ENCODE measurements around the gene TET1. TPM values are rescaled to one million over a fixed set of nuclear protein-coding genes. Genes with fewer than 3 reads are reported as not detected.
"Not testable (repeated sequence)": the region's sequence is repeated elsewhere in the genome, so short reads cannot be mapped to it uniquely, and the experiment has no call there.

TET1 gene
- 5.7 TPM for total RNA-seq
- long read RNA-seq, partial matches to known transcripts, result 2 of 3 reads
- long read RNA-seq, other reads (novel, unspliced or antisense), result 1 of 3 reads

DNA sequence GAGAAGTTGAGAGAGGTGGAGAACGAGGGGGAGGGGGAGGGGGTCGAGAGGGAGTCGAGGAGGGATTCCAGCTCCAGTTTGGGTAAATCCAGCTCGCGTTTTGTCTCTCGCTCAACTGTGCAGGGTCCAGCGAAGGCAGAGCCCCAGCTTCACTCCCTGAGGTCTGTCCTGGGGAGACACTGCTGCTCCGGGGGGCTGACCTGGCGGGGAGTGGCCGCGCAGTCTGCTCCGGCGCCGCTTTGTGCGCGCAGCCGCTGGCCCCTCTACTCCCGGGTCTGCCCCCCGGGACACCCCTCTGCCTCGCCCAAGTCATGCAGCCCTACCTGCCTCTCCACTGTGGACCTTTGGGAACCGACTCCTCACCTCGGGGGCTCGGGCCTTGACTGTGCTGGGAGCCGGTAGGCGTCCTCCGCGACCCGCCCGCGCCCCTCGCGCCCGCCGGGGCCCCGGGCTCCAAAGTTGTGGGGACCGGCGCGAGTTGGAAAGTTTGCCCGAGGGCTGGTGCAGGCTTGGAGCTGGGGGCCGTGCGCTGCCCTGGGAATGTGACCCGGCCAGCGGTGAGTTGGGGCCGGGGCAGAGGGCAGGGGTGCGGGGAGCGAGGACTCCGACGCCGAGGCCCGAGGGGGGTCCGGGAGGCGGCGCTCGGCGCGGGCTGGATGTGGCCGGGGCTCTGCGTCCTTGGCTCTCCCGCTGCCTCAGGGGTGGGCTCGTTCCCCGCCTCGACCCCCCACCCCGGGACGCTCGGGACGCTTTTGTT is at the start of gene TET1:
Gene TET1, plus strand, starts transcription at position 152 of the 757 bp plus-strand sequence. CDS start 12,002 bp downstream, outside the sequence.
- DNase-seq (ENCODE audit: low spot score), result no peak

DNA sequence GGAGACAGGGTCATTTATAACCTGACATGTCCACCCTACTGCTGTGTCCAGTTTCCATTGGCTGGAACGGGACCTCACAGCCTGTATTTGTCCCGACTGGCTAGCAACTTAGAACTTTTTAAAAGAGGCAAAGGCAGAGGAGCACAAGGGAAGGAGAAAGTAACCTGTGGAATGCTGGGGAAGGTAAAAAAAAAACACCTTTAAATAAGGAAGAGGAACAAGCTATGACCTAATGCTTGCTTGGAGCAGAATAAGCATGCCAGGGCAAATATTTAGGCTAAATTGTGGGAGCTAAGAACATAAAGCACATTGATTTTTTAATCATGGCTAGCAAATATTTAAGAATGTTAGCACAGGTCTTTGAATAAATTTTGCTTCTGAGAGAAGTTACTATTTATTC is 43.9 kb upstream of the TET1 start:
- DNase-seq (ENCODE audit: low spot score), result not testable (repeated sequence)

DNA sequence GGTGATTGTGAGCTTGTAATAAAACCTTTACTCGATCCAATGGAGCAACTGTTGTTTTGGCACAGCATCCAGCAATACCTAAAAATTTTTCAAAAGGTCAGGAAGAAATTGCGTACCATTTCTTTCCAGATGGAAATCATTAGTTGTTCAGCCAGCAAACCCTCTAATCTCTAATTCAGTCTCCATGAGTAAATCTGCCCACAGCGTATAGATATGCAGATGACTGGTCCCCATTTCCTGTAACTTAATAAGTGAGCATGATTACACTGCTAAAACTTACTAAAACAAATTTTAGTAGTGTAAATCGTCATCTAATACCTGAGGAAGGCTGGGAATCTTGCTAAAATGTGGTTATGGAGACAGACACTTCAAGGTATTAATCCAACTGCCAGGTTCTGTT is 43.4 kb upstream of the TET1 start:
- no peak for DNase-seq (ENCODE audit: low spot score)

DNA sequence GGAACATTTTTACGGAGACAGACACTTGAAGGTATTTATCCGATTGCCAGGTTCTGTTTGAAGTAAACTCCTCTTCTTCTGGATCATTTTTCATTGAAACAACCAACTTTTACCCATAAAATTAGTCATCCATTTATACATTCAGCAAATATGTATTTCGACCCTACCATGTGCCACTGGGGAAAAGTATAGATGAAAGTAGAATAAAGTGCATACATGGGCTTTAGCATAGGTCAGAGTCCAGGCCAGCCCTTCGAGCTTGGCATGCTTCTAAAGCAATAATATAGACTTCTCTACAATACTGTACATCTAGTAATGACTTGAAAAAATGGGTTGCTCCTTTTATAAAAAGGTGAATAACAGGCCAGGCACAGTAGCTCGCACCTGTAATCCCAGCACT is 42.9 kb upstream of the TET1 start:
- no peak for DNase-seq (ENCODE audit: low spot score)

GRCh38 chr10:68518609-68519008 is 41.5 kb upstream of the TET1 start:
- not testable (repeated sequence) for DNase-seq (ENCODE audit: low spot score)

DNA sequence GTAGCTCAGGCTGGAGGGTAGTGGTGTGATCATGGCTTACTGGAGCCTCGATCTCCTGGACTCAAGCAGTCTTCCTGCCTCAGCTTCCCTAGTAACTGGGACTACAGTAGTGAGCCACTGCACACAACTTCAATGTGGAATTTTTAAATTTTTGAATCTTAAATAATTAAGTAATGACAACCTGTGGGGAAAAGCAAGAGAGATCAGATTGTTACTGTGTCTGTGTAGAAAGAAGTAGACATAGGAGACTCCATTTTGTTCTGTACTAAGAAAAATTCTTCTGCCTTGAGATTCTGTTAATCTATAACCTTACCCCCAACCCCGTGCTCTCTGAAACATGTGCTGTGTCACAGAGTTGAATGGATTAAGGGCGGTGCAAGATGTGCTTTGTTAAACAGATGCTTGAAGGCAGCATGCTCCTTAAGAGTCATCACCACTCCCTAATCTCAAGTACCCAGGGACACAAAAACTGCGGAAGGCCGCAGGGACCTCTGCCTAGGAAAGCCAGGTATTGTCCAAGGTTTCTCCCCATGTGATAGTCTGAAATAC is 34.6 kb upstream of the TET1 start:
- DNase-seq (ENCODE audit: low spot score), result not testable (repeated sequence)

- no peak for DNase-seq (ENCODE audit: low spot score)
Measured at GRCh38 chr10:68526634-68527307, 33.4 kb upstream of the TET1 start.

GRCh38 chr10:68536973-68537372 is 23.2 kb upstream of the TET1 start:
- no peak for DNase-seq (ENCODE audit: low spot score)

DNA sequence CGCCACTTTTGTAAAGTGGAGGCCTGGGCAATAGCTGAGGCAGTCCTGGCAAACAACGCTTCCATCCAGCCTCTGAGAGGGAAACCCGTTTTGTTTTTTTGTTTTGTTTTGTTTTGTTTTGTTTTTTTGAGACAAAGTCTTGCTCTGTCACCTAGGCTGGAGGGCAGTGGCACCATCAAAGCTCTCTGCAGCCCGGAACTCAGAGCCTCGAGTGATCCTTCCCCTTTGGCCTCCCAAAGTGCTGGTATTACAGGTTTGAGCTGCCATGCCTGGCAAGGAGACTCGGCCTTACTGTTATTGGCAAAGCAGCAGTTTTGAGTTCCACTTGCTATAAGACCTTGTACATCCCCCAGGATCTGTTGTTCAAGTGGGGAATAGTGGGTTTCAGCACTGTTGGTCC is 22.3 kb upstream of the TET1 start:
- no peak for DNase-seq (ENCODE audit: low spot score)

DNA sequence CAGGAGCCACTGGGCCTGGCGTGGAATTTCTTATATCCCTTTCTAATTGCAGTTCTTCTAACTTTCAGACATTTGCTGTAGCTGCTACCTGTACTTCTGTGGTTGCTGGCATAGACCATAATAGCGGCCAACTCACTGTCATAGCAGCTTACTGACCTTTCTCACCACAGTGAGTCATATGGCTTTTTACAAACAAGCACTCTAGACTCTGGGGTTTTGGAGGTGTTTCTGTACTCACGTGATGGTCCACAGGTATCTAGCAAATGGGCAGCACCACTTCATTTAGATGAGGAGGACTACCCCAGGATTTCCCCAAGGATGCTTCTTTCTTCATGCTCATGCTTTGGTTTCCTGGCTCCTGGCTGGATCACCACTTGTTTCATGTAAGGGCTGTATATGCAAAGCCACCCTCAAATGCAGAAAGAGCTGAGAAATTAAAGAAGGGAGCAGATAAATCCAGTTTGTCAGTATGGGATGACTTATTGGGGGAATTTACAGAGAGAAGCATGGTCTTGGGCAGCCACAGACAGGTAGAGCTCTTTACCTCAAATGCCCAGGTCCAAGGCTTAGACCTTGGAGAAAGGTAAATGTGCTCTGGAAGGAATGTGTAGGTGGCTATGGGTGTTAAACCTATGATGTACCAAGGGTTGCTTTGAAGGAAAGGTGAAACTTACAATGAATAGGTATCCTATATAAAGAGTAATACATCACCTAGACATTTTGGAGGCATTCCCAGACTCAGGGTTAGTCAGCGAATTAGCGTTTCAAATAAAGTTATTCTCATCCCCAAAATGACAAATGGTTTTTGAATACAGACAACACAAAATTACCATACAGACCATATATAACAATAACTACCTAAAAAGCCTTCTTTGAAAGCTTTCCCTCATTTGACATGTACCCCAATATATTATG is 16.9 kb upstream of the TET1 start:
- no peak for DNase-seq (ENCODE audit: low spot score)

GRCh38 chr10:68550747-68551411 is 9.3 kb upstream of the TET1 start:
- no peak for DNase-seq (ENCODE audit: low spot score)

DNA sequence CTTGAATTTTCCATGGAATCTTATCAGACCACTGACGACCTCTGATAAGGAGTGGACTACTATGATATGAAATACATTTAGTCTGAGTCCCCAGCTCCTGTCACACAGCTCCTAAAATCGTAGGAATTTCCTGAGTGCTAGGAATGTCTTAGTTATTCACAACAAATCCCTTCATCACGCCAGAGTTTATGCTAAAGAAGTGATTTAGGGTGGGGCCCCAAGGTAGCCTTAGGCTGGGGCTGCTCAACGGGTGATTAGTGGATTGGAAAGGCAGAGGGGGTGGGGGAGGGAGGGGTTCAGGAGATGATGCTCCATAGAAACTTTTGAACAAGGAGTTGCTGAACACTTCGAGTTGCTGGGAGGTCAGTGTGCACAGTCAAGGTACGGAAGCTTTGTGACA is 7.0 kb upstream of the TET1 start:
- DNase-seq (ENCODE audit: low spot score), result no peak

- no peak for DNase-seq (ENCODE audit: low spot score)
Measured at GRCh38 chr10:68553599-68553998, 6.5 kb upstream of the TET1 start.

DNA sequence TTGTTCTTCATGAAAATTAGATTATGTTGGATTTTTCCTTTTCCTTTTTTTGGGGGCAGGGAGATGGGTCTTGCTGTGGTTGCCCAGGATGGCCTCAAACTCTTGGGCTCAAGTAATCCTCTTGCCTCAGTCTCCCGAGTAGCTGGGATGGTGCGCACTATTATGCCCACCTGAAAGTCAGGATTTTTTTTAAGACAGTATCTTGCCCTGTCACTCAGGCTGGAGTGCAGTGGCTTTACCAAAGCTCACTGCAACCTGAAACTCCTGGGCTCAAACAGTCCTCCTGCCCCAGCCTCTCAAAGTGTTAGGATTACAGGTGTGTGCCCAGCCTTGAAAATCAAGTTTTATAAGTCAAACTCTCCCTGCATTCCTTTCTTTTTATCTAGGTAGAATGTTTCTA is 1.7 kb upstream of the TET1 start:
- no peak for DNase-seq (ENCODE audit: low spot score)

DNA sequence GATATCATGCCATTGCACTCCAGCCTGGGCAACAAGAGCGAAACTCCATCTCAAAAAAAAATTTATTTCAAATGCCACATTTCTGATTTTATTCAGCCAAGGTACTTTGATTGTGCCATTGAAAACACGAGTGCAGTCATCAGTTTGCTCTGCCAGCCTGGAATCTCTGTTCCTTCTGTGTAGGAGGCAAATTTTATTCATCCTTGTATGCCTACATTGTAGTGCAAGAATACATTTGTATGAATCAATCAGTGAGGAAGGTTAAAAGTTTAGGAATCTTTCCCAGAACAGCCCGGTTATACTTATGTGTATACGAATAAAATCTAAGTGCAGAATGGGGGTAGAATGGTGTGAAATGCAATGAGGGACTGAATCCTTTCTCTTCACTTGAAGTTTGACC is 886 bp upstream of the TET1 start:
- DNase-seq (ENCODE audit: low spot score), result no peak

DNA sequence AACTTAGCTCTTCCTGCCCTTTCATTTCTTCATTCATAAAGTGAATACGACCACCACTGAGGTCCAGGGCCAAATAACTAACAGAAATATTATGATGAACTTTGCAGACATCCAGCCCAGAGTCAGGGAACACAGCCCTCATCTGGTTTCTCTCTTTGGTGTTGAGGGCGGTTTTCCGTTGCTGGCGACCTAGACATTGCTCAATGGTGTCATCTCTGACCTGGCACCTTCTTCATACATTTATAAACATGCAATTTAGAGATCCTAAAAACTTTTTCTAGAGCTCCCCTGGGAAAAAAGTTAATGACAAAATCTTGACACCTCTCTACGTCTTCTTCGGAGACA is 324 bp upstream of the TET1 start:
- DNase-seq (ENCODE audit: low spot score), result no peak

- no peak for DNase-seq (ENCODE audit: low spot score)
Measured at GRCh38 chr10:68560943-68561864, 1.1 kb downstream of the TET1 start.

DNA sequence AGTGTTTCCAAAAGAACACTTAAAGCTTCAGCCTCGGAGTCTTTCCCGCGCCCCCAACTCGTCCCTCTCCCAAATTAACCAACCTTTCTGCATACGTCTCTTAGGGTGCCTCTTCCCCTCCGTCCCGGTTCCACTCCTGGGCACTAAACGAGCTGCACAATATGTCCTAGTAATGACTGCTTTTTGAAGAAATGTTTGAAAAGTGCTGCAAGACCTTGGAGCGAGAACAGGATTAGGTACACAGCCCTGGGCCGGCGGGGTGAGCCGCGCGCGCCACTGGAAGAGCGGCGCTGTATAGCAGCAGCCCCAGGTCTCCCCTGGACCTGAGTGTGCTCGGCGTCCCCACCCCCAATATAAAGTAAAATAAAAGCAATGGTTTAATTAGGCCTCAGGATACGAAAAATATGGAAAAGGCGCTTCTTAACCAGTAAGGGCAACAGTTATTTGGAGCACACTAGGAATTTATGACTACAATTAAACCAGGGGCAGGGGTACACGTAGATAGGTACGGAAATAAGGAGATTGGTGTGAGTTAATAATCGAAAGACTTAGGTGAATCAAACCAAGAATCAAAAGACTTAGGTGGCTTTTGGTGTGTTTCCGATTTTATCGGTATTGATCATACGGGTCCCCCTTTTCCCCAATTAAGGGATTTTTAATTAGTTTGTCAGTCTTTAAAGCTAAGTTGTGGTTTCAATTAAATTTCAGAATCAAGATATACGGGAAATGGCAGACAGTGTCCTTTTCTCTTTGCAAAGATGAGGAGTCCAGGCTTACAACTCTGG is 1.9 kb downstream of the TET1 start:
- no peak for DNase-seq (ENCODE audit: low spot score)
